NCI-H526 treated with DMSO at 0.1 percent for 48 hours (cell line): Measurements from ENCODE around the gene OXCT1.
"Not testable (repeated sequence)": the region's sequence is repeated elsewhere in the genome, so short reads cannot be mapped to it uniquely, and the experiment has no call there.

Source experiments
- DNase-seq: peaks from one replicate; lab custom pipeline; 2025; lab: John Stamatoyannopoulos, UW

Gene OXCT1

DNA sequence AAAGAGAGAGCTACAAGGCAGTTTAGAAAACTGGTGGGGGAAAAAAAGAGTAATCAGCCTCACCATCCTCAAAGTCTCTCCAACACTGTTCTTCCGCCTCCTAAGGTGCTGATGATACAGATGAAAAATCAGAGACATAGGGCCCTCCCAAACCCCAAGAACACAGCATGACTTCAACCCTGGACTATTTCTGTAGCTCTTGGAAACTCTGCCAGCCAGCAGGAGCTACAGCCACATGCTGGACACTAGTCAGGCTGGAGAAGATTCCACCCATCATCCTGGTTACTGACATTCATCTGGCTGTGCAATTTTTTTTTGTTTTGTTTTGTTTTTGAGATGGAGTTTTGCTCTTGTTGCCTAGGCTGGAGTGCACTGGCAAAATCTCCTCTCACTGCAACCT lies 42.4 kb downstream of the OXCT1 start:
- no peak for DNase-seq

DNA sequence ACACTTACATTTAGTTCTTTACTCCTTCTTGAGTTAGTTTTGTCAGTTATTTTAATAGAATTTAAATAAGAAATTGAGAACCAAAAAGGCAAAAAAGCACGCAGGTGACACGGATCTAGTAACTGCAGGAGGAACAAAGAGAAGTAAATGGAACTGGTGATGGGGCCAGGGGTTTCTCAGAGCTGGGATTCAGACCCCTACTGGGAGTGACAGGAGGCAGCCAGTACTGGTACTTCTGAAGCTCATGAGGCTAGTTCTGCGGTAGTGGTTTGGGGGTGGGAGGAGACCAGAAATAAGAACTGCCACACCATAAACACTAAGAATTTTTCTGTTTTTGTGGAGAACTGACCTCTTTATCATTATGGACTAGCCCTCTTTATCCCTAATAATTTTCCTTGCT lies 48.2 kb downstream of the OXCT1 start:
- no peak for DNase-seq

DNA sequence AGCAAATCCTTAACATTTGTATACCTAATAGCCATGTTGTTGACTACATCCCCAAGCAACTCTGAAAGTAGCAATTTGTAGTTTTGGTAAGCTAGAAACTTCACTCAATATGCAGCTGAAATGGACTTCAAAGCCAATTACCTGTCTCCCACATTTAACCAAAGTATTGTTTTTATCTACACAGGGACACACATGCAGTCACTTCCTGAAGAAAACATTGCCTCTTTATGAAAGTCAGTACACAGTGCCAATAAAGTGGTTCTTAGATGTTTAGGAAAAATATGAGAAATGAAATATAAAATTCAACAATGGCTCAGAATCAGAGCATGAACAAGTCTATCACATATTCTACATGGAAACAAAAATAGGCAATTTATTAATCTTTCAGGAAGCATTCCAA lies 49.2 kb downstream of the OXCT1 start:
- no peak for DNase-seq

DNA sequence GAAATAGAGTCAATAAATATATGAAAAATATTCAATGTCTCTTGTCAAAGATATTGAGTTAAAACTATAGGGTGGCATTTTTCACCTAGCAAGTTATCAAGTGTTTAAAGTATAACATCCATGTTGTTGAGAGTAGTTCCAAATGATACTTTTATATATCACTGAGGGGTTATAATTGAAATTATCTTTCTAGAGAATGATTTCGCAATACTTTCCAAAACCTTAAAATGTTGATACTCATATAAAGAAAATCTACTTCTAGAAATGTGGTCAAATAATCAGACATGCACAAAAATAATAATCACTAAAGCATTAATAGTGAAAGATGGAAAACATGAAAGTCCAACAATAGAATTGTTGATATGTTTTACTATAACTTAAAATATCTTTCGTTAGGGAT lies 50.1 kb downstream of the OXCT1 start:
- no peak for DNase-seq

DNA sequence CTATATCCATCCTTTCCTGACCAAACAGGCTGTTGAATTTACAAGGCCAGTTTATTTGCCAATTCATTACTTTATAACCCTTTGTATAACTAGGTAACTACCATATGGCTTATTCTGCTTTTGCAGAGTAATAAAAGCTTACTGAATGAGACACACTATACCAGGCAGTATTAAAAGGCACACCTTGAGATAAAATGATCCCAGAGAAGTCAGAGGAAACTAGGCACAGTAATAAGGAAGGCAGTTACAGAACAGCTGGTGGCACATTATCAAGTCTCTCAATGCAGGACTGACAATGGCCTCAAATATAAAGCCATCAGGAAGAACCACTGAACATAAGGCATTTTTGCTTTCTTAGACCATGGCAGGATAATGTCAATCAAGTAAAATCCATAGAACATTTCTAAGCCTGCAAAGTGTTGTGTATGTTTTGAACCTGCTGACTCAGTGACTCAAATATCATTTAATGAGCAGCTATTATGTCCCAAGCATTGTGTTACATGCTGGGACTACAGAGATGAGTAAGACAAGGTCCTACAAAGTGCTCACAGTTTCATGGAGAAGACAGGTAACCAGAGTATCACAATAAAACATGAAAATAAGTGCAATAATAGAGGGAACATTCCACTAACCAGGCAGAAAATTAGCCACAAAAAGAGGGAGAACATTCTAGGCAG lies 52.5 kb downstream of the OXCT1 start:
- DNase-seq = no peak

DNA sequence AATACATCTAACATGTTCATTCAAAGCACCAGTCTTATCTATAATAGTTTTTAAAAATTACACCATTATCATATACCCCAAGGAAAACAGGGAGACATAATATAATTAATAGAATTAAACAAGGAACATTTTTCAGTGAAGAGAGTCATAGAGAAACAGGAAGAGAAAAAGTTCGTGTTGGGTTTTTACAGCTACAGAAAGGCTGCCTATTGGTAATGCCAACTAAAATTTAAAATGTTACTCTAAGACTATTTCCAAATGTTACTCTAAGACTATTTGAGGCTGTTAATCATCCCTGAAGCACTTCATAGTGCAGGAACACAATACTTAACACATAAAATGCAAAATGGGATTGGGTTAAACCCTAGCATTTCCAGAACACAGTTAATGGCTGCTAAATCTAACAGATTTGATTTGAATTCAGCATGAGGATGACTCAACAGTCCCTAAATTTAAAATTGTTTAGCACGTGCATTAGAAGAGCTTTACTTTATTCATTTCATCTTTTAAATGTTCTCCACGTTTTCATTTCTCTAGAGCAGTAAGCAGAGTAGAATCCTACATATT lies 54.5 kb downstream of the OXCT1 start:
- DNase-seq = no peak

DNA sequence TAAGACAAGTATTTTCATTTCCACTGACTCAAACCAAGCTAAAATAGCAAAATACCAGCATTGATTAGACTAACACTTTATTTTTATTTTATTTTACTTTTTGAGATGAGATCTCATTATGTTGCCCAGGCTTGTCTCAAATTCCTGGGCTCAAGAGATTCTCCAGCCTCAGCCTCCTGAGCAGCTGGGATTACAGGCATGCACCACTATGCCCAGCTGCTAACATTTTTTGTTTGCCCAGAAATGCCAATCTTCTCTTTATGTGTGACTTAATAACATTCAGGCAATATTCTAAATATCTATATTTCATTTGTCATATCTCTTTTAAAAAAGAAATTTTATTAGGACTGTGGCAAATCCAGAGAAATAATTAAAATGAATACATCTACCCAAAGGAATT lies 55.0 kb downstream of the OXCT1 start:
- no peak for DNase-seq

DNA sequence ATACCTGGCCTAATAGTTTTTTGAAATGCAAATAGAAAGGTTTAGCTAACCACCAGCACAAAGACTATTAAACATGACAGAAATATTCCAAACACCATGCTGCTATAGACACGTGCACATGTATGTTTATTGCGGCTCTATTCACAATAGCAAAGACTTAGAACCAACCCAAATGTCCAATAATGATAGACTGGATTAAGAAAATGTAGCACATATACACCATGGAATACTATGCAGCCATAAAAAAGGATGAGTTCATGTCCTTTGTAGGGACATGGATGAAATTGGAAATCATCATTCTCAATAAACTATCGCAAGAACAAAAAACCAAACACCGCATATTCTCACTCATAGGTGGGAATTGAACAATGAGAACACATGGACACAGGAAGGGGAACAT lies 55.9 kb downstream of the OXCT1 start:
- DNase-seq = not testable (repeated sequence)

DNA sequence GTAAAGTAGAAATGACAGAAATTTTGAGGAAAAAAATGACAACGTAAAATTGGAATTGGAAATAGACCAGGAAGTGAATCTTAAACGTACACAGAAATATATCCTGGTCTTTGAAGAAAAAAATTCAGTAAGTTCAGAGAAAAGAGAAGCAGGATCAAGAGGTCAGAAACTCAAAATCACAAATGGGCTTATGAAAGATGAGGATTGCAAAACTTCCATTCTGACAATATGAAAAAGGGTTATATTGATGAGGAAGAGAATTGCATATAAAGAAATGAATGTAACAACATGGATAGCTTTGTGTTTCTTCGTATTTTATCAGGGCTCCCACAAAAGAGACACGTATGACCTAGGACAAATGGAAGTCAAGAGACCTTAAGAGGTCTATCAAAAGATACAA lies 58.1 kb downstream of the OXCT1 start:
- DNase-seq = no peak

DNA sequence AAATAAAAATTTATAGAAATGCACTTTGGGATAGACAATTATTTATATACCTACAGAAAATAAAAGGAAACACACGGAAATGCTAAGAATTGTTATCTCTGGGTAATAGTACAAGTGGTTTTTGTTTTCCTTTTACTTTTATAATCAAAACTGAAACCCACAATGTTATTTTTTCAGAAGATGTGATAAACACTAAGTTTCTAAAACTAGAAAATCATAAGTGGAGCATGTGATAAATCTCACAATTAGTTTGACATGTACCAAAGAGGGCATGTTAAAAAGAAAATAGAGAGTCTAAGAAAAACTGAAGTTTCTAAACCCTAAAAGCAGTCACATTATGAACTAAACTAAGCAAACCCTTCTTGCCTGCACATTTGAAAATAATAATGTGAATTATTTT lies 61.1 kb downstream of the OXCT1 start:
- no peak for DNase-seq

DNA sequence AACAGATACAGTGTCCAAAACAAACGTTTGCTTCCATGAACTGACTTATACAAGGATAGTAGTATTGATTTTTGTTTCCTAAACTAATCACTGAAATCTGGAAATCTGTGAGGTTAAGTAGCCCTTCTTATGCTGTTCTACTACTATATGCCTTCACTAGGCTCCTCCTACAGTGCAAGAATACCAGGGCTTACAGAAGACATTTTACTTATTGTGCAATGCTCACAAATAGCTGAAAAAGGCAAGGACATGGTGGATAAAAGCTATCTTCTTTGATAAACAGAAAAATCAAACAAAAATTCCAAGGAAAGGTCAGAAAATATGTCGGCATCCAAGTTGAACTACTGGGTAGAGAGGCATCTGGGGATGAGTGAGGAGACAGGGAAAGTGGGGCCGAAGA lies 61.9 kb downstream of the OXCT1 start:
- DNase-seq = no peak

DNA sequence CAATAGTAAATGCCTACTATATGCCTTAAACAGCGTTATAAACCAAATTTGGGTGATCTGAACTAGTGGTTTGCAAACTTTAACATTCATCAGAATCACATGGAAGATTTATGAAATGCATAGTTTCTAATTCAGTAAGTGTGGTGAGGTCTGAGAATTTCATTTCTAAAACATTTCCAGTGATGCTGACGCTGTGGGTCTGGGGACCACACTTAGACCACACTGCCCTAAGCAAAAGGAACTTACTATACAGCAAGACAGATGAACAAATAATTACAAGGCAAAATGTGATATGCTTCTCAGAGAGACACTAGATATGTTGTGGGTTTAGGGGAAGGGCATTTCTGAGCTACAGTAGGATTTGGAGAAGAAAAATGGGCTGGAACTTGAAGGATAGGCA lies 72.6 kb downstream of the OXCT1 start:
- DNase-seq = no peak

DNA sequence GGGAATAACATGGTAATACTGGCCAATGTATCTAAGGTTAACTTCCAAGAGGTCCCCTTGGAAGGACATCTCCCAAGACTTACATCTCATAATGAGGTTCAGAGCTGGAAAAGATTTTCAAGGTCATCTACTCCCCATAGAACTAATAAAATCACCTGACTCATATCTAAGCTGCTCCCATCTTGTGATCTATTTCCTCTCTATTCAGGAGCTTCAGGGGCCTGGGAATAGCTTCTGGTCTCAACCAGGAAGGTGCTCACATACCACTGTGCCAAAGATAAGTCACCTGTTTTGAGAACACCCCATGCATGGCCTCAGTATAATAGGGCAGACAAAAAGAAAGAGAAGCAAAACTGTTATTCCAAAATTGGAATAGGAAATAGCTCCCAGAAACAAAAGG lies 74.2 kb downstream of the OXCT1 start:
- no peak for DNase-seq

DNA sequence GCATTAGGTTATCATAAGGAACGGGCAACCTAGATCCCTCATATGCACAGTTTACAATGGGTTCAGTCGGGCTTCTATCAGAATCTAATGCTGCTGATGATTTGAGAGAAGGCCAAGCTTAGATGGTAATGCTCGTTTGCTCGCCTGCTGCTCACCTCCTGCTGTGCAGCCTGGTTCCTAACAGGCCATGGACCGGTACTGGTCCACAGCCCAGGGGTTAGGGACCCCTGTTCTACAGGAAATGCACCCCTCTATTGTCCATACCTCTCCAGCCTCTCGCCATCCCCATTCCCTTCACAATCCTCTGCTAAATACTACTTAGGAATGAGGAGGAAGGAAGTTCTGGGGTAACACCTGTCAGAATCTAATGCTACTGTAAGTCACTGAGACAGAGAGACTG lies 75.1 kb downstream of the OXCT1 start:
- DNase-seq = no peak

DNA sequence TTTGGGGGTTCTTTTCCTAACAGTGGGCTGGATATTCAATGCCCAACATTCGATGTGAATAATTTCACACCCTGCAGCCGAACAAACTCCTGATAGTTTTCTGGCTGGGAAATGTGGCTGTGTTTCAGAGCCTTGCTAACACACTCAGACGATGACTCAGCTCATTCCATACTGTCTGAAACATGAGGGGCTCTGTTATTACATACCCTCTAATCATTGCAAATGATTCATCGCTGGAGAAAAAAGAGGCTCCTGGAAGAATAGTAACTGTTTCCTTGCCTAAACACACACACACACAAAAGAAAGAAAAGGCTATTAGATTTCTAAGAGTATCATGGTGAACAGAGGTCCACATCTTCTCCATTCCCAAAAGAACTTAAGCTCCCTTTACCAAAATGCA lies 75.8 kb downstream of the OXCT1 start:
- DNase-seq = no peak

DNA sequence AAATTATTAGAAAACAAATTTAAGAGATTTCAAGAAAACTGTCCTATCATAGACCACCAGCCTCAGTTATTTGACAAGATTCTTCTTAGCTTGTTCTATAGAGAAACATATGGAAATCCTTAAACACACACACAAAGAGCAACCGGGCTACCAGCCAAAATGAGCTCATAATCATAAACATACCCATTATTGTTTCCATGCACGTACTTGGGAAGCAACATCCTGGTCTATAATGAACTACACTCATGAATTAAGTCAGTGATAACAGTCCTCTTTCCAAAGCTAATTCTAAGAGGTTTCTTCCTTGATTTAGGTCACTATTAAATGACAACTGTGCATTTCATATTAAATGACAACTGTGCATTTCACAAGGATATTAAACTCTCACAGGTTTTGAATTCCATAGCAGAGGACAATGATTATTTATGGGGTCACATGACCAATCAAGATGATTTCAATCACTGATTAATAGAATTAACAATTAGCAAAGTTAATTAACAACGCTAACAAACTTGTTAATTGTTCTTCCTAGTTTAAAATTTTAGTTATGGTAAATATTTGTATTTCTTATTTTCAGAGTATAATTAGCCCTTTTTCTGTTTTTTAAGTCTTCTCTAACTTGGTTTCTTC lies 77.0 kb downstream of the OXCT1 start:
- DNase-seq = no peak

DNA sequence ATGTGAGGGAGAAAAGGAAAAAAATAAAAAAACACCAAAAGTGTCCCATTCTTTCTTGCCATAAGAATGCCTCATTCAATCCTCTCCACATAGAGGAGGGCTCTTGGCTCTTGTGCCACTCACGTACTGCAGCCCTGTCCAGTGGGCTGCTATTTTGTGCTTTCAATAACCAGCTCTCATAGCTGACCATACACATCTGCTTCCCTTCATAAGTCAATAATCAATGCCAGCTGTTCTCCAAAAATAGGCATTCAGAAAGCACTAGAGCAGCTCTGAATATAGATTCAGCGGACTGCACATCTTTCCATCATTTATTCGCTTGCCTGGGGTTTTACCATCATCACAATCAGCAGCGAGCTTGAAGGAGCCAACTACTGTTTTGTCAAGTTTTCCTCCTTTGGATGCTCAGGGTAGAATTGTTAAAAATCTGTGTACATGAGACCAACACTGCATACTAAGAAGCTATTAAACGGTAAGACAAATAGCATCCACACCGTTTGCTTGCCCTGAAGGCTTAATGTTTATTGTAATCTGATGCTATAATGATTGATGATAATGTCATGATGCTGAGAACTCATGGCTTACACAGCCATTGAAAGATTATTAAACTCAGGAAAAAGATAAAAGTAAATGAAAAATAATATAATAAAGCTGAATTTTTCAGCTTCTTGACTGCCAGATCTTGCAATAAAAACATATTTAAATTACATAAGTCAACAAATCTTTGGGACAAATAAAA lies 80.0 kb downstream of the OXCT1 start:
- DNase-seq = no peak

DNA sequence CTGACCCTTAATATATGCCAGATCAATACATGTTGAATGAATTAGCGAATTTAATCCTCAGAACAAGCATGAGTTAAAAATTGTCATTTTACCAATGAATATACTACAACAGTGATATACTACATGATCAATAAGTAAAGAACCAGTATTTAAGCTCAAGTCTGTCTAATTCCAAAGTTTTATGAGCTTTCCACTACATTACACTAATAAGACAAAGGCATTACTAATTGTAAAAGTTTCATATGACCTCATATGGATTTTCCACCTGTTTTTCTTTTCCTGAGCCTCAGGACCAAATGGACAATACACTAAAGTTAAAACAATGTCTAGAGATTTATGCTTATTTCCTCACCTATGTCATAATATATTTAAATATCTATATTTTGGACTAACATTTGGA lies 80.8 kb downstream of the OXCT1 start:
- no peak for DNase-seq

DNA sequence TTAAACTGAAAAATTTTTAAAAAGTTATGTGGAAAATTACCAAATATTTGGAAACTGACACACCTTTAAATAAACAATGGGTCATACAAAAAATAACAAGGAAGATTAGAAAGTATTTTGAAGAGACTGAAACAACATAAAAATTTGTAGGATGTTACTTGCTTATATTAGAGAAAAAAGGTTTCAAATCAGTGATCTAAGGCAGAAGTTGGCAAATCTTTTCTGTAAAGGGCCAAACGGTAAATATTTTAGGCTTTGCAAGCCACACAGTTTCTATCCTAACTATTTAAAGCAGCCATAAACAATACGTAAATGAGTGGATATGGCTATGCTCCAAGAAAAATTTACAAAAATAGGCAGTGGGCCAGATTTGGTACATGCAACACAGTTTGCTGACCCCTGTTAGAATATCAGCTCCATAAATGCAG lies 81.3 kb downstream of the OXCT1 start:
- no peak for DNase-seq

DNA sequence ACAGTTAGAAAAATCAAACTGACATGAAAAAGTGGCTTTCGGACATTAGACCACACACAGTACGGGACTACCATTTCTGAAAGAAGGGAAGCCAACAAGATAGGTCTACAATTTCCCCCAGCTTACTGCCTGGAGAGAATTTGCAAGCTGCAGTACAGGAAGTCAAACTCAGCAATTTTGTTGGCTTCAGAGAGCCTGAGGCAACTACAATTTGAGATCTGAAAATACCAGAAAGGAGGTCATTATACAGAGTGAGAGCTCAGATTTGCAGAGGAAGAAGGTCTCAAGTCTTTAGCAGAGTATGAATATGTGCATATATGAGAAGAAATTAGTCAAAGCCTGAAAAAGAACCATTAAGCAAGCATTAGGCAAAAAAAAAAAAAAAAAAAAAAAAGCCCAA lies 83.0 kb downstream of the OXCT1 start:
- no peak for DNase-seq

DNA sequence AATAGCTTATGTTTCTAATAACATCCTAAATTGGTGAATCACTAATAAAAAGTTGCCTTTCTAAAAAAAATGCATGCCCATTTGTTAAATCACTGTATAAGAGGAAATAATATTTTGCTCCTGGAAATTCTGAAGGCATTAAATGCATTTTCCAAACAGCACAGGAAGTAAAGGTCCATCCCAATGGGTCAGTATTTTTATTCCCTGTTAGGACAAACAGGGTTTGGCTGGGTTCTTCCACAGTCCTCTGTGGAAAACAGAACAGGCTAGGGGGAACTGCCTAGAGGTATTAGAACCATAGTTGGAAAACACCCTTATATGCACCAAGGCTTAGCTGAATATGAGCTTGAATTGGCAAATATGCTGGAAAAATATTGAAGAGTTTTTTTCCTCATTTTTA lies 85.2 kb downstream of the OXCT1 start:
- no peak for DNase-seq

DNA sequence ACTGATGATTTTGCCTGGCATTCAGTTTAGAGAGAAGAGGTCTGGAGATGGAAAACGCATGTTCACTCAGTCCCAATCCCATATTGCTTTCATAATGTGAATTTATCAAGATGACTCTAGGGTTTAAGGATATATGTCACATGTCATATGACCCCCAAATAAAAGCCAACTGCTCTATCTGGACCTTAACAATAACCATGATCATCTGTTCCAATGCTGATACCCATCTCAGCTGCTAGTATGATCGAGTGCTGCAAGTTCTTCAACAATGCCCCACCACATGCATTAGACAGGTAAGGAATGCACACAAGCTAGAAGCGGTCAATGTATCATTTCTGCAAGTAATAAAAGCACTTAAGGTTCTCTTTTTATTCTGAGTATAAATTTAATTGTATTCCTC lies 91.8 kb downstream of the OXCT1 start:
- no peak for DNase-seq

DNA sequence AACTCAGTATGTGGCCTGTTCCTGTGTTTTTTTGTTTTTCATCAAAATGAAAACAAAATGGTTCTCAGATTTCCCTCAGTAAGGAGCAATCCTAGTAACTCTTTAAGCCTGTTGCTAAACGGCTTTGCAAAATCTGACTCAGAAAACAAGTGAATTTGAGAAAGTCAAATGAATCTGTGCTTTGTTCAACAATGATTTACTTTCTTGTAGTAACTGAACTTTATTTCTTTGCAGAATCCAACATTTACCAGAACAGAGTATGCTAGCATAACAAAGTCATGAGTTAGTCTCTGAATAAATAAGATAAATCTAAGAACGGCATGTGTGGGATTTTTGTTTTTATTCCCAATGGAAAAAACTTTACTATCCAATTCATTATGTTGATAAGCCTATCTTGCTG lies 93.8 kb downstream of the OXCT1 start:
- no peak for DNase-seq
